GM23338 (cell line): ENCODE results near the gene RFESD.

Experiments
- EZH2phosphoT487 ChIP-seq: fragments of 200-600 bp; sonication (generic); IDR thresholded peaks from one replicate; pipeline ENCODE4 v1.8.1; 2018; ENCODE audit warnings: antibody characterized with exemption; ENCODE audit not compliant: unreplicated experiment
- JUNB ChIP-seq: IDR thresholded peaks from one replicate; pipeline ENCODE4 v1.6.1; 2016; ENCODE audit warnings: antibody characterized with exemption; ENCODE audit not compliant: unreplicated experiment
- POLR2AphosphoS5 ChIP-seq: IDR thresholded peaks from 2 replicates; pipeline ENCODE4 v1.6.1; 2016; ENCODE audit warnings: antibody characterized with exemption, low read depth

GRCh38 chr5:95638632-95639031 is 7.9 kb upstream of the RFESD start:
- TF ChIP-seq JUNB, result no peak
- no peak for TF ChIP-seq POLR2AphosphoS5
- TF ChIP-seq EZH2phosphoT487, result no peak
